ENCODE results near the gene ABTB2.

DNA sequence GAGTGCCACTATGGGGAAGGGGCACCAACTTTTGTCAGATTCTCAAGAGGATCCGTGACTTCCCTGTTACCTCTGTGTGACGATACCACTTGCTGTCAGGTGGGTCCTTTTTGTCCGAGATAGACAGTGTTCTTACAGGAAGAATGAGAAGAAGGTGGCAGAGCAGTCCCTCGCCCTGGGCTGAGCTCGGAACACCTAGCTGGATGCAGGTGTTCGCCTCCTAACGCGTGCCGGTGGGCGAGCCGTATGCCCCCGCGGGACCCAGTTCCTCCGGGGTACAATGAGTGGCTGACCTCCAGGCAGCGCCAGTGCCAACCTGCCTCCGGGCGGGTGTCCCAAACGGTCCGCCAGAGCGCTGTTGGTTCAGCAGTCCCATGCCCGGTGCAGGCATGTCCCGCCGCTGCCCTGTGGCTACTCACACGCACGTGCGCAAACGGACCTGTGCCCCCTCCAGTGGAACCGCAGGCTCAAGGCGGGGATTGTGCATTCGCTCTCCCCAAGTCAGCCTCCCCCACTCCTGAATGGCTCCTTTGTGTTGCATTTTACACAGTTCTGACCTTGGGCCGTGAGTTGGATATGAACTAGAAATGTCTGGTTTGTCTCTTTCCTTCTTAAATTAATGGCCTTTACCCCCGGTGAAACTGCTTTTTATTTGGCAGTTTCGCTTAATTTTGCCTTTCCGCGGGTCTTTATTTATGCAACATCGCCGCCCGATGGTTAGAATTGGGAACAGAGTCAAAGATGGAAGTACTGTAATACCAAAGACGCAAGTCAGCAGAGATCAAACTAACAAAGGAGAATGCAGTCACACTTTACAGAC lies 1.1 kb upstream of the ABTB2 start:
- TF ChIP-seq, protein P1, sequence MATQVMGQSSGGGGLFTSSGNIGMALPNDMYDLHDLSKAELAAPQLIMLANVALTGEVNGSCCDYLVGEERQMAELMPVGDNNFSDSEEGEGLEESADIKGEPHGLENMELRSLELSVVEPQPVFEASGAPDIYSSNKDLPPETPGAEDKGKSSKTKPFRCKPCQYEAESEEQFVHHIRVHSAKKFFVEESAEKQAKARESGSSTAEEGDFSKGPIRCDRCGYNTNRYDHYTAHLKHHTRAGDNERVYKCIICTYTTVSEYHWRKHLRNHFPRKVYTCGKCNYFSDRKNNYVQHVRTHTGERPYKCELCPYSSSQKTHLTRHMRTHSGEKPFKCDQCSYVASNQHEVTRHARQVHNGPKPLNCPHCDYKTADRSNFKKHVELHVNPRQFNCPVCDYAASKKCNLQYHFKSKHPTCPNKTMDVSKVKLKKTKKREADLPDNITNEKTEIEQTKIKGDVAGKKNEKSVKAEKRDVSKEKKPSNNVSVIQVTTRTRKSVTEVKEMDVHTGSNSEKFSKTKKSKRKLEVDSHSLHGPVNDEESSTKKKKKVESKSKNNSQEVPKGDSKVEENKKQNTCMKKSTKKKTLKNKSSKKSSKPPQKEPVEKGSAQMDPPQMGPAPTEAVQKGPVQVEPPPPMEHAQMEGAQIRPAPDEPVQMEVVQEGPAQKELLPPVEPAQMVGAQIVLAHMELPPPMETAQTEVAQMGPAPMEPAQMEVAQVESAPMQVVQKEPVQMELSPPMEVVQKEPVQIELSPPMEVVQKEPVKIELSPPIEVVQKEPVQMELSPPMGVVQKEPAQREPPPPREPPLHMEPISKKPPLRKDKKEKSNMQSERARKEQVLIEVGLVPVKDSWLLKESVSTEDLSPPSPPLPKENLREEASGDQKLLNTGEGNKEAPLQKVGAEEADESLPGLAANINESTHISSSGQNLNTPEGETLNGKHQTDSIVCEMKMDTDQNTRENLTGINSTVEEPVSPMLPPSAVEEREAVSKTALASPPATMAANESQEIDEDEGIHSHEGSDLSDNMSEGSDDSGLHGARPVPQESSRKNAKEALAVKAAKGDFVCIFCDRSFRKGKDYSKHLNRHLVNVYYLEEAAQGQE (IDR thresholded peaks at IDR 0.05; ENCODE audit: insufficient read depth in 1 of 2, low read depth in 2 of 2, low read length in 2 of 2) = no peak
- TF ChIP-seq POLR2AphosphoS5 (IDR thresholded peaks at IDR 0.05; ENCODE audit: low read depth, low read length) = no peak

All from PFSK-1 (cell line).